MM.1S (cell line): ENCODE results near the gene CEACAM4.

Experiments used
- CTCF ChIP-seq: fragments of 300-600 bp; sonication (generic); IDR thresholded peaks from 2 replicates; pipeline ENCODE4 v1.5.1; 2016; ENCODE audit warnings: antibody characterized with exemption, low read length, mixed read lengths
- EZH2 ChIP-seq: fragments of 300-600 bp; sonication (generic); optimal IDR thresholded peaks from 2 replicates; pipeline ENCODE3; 2017; ENCODE audit warnings: low read depth, mild to moderate bottlenecking, antibody characterized with exemption, low read length, mixed read lengths
- EZH2phosphoT487 ChIP-seq: fragments of 300-600 bp; sonication (generic); IDR thresholded peaks from 2 replicates; pipeline ENCODE4 v1.6.1; 2018; ENCODE audit warnings: antibody characterized with exemption, low read length

- TF ChIP-seq CTCF (no peak), EZH2 (no peak), EZH2phosphoT487 (no peak)
These were observed 19.2 kb downstream of the CEACAM4 start for GRCh38 chr19:41607668-41608067.
